Naive thymus-derived CD4-positive, alpha-beta T cell (primary cell): Measurements from ENCODE around the gene ZNF563. TPM values are rescaled to one million over a fixed set of nuclear protein-coding genes. Genes with fewer than 3 reads are reported as not detected.

ENCODE experiments used
- ATAC-seq: fragments of 150-1000 bp; cut with Tn5 transposase; 2 replicates; pipeline ENCODE4 v1.10.0; 2021; ENCODE audit warnings: mild to moderate bottlenecking, moderate library complexity
- CTCF ChIA-PET: fragments of 350-600 bp; sonication (Branson Sonifier 250); formaldehyde crosslinking; loops from one replicate; lab custom pipeline; 2021; ENCODE audit warnings: antibody characterized with exemption; lab: Charles Lee
- POLR2A ChIA-PET: fragments of 350-600 bp; sonication (Branson Sonifier 250); formaldehyde crosslinking; loops from one replicate; lab custom pipeline; 2021; ENCODE audit warnings: antibody characterized with exemption, inconsistent platforms; lab: Charles Lee
- DNase-seq, 9 donors: peaks; one replicate each; pipeline versions ENCODE4 v3.0.0 to v3.0.0-alpha.2; 2020 to 2022; ENCODE audit warnings: mixed read lengths in 1 of 9
- H3K27ac ChIP-seq: one replicate; pipeline ENCODE4 v1.7.0; 2013; ENCODE audit warnings: mild to moderate bottlenecking, low read depth, low read length, moderate library complexity
- H3K27me3 ChIP-seq, 2 donors: one replicate each; pipeline ENCODE4 v1.7.0; 2013; ENCODE audit warnings: low read length in 2 of 2, mild to moderate bottlenecking in 2 of 2, moderate library complexity in 2 of 2; ENCODE audit not compliant: control insufficient read depth in 2 of 2, insufficient read depth in 2 of 2
- H3K36me3 ChIP-seq, 3 experiments: 1 replicate in 2 of 3; 2 replicates in 1 of 3; pipeline ENCODE4 v1.7.0; 2013; ENCODE audit warnings: low read length in 3 of 3, mild to moderate bottlenecking in 3 of 3, moderate library complexity in 1 of 3; ENCODE audit not compliant: insufficient read depth in 3 of 3, control insufficient read depth in 2 of 3
- H3K4me1 ChIP-seq, 2 donors: one replicate each; pipeline ENCODE4 v1.7.0; 2013; ENCODE audit warnings: low read length in 2 of 2, mild to moderate bottlenecking in 2 of 2, moderate library complexity in 1 of 2; ENCODE audit not compliant: control insufficient read depth in 2 of 2, insufficient read depth in 2 of 2
- H3K4me3 ChIP-seq: 2 replicates; pipeline ENCODE4 v1.7.0; 2013; ENCODE audit warnings: mild to moderate bottlenecking, low read length
- H3K9me3 ChIP-seq, 3 experiments: 1 replicate in 2 of 3; 2 replicates in 1 of 3; pipeline ENCODE4 v1.7.0; 2013; ENCODE audit warnings: low read length in 3 of 3; ENCODE audit not compliant: control insufficient read depth in 2 of 3
- H3K27ac Mint-ChIP-seq, 9 donors: one replicate each; pipeline ENCODE4 v1.8.0; 2020 to 2022; ENCODE audit warnings: mixed read lengths in 9 of 9, mild to moderate bottlenecking in 8 of 9, moderate library complexity in 5 of 9, inconsistent platforms in 2 of 9
- H3K27me3 Mint-ChIP-seq, 5 donors: one replicate each; pipeline ENCODE4 v1.8.0; 2021 to 2022; ENCODE audit warnings: mixed read lengths in 5 of 5, mild to moderate bottlenecking in 1 of 5
- H3K36me3 Mint-ChIP-seq, 5 donors: one replicate each; pipeline ENCODE4 v1.8.0; 2020 to 2022; ENCODE audit warnings: mixed read lengths in 5 of 5, mild to moderate bottlenecking in 3 of 5, inconsistent platforms in 1 of 5
- H3K4me1 Mint-ChIP-seq, 7 donors: one replicate each; pipeline ENCODE4 v1.8.0; 2020 to 2022; ENCODE audit warnings: mixed read lengths in 7 of 7, mild to moderate bottlenecking in 3 of 7, inconsistent platforms in 1 of 7
- H3K4me3 Mint-ChIP-seq, 10 donors: one replicate each; pipeline ENCODE4 v1.8.0; 2020 to 2022; ENCODE audit warnings: mild to moderate bottlenecking in 10 of 10, mixed read lengths in 10 of 10, moderate library complexity in 6 of 10, inconsistent platforms in 2 of 10
- H3K9me3 Mint-ChIP-seq, 11 donors: one replicate each; pipeline ENCODE4 v1.8.0; 2020 to 2022; ENCODE audit warnings: mixed read lengths in 11 of 11, mild to moderate bottlenecking in 4 of 11, inconsistent platforms in 1 of 11, moderate library complexity in 1 of 11
- intact Hi-C, 2 donors: fragments of 100-400 bp; cut with micrococcal nuclease; formaldehyde crosslinking; loops; one replicate each; pipeline ENCODE4 v1.15.1; 2023
- polyA plus RNA-seq, 2 donors: library from polyadenylated mRNA; unstranded; fragments of 300-500 nt; fragmentation: Illumina TruSeq; gene quantifications; one replicate each; pipeline ENCODE4 v1.2.3, GENCODE V29; 2021
- total RNA-seq, 6 experiments: library from RNA in 5 of 6; stranded (reverse) in 5 of 6; gene quantifications; 1 replicate in 5 of 6; 2 replicates in 1 of 6; pipeline ENCODE4 v1.2.3 and lab custom pipeline; 2021 to 2026

ZNF563 gene
- total and polyA plus RNA-seq, 7 experiments from 2014 or later: 2.8 to 23.2 (median 6.8) TPM

DNA sequence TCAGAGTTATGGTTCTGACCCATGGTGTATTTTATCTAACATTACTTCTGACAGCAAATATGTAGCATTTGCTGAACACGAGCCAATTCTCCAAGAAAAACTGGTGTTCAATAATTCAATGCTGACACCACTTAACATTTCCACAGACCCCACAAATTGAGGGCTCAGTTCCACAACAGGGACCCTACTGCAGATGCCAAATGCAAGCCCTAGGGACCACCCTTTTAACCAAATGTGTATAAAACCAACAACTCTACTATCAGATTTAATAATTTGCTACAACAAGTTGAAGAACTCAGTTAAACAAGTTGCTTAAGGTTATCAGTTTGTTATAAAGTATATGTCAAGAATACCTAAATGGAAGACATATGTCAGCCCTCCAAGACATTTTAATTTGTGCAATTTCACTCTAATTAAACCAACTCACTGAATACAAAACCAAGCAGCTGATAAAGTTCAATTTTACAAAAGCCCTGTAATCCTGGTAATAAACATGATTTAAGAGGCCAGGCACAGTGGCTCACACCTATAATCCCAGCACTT, 45.4 kb downstream of the ZNF563 start:
- peaks cover 25 to 71% (median 46%) of the 10 kb centered on the region in 7 donors for H3K4me1 Mint-ChIP-seq
- peak overlapping the region; percentile 36 to 97 (median 70) for H3K27ac Mint-ChIP-seq
- peaks cover 0 to 67% (median 19%) of the 10 kb centered on the region in 5 donors for H3K36me3 Mint-ChIP-seq
- Histone ChIP-seq H3K27me3 (no peaks in the 10 kb centered on the region), H3K27ac (peak overlapping the region; percentile 16), H3K4me3 (no peak overlapping the region), H3K9me3 (no peaks in the 10 kb centered on the region), H3K36me3 (peaks cover 0 to 9% (median 0%) of the 10 kb centered on the region in 3 experiments), H3K4me1 (peaks cover 21 to 25% of the 10 kb centered on the region in 2 donors)
- DNase-seq (no peak), ATAC-seq (no peak)
- POLR2A ChIA-PET: interaction anchor here (0.6 to 11.1 kb wide), 6 partner anchors 9 to 384 kb away, joined by 3 to 164 read pairs (median 5); partner anchors contain the start of gene ZNF563
- CTCF ChIA-PET: interaction anchor here (0.7 to 1.0 kb wide), 2 partner anchors 114 to 490 kb away, joined by 3 to 4 read pairs; no protein-coding TSS in a partner anchor
- peak overlapping the region in 5 of 10 donors; percentile 6 to 75 (median 48) for H3K4me3 Mint-ChIP-seq
- H3K9me3 Mint-ChIP-seq: peaks cover 0 to 27% (median 0%) of the 10 kb centered on the region in 11 donors
- H3K27me3 Mint-ChIP-seq: no peaks in the 10 kb centered on the region
- intact Hi-C loops: loop anchor here in 1 of 2 donors (5.0 kb wide), 1 partner anchor 46 kb away; no protein-coding TSS in a partner anchor

DNA sequence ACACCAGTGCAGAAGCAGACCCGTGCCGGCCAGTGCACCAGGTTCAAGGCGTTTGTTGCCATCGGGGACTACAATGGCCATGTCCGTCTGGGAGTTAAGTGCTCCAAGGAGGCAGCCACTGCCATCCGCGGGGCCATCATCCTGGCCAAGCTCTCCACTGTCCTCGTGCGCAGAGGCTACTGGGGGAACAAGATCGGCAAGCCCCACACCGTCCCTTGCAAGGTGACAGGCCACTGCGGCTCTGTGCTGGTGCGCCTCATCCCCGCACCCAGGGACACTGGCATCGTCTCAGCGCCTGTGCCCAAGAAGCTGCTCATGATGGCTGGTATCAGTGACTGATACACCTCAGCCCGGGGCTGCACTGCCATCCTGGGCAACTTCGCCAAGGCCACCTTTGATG, 48.8 kb downstream of the ZNF563 start:
- no peaks in the 10 kb centered on the region for H3K27me3 Mint-ChIP-seq
- Histone ChIP-seq H3K4me1 (peaks cover 7 to 20% of the 10 kb centered on the region in 2 donors), H3K27me3 (no peaks in the 10 kb centered on the region), H3K36me3 (peaks cover 0 to 9% (median 0%) of the 10 kb centered on the region in 3 experiments), H3K4me3 (no peak overlapping the region), H3K9me3 (no peaks in the 10 kb centered on the region), H3K27ac (no peak overlapping the region)
- H3K9me3 Mint-ChIP-seq: peaks cover 0 to 37% (median 5%) of the 10 kb centered on the region in 11 donors
- ChIA-PET POLR2A (interaction anchor here (0.6 to 1.5 kb wide), 2 partner anchors 49 to 125 kb away, joined by 3 to 5 read pairs; partner anchors contain the start of gene ZNF563), CTCF (no interaction called here)
- ATAC-seq: no peak
- intact Hi-C loops: loop anchor here in 1 of 2 donors (5.0 kb wide), 1 partner anchor 42 kb away; no protein-coding TSS in a partner anchor
- peaks cover 4 to 74% (median 31%) of the 10 kb centered on the region in 5 donors for H3K36me3 Mint-ChIP-seq
- no peak overlapping the region for H3K4me3 Mint-ChIP-seq
- peaks cover 13 to 75% (median 40%) of the 10 kb centered on the region in 7 donors for H3K4me1 Mint-ChIP-seq
- DNase-seq: no peak
- H3K27ac Mint-ChIP-seq: no peak overlapping the region

DNA sequence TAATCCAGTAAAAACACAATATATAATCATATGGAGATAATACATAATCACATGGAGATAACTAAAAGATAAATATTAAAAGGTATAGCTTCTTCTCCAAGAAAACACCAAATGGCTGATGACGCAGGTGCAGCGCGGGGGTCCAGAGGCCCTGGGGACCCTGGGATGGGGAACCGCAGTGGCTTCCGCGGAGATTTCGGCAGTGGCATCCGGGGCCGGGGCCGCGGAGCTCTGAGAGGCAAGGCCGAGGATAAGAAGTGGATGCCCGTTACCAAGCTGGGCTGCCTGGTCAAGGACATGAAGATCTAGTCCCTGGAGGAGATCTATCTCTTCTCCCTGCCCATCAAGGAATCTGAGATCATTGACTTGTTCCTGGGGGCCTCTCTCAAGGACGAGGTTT, 49.2 kb downstream of the ZNF563 start:
- Mint-ChIP-seq H3K4me3 (no peak overlapping the region), H3K27ac (peak overlapping the region in 1 of 9 donors; percentile 21), H3K9me3 (peaks cover 0 to 36% (median 9%) of the 10 kb centered on the region in 11 donors), H3K4me1 (peaks cover 9 to 75% (median 40%) of the 10 kb centered on the region in 7 donors), H3K27me3 (no peaks in the 10 kb centered on the region), H3K36me3 (peaks cover 4 to 76% (median 32%) of the 10 kb centered on the region in 5 donors)
- Histone ChIP-seq H3K4me1 (peaks cover 6 to 17% of the 10 kb centered on the region in 2 donors), H3K4me3 (no peak overlapping the region), H3K27me3 (no peaks in the 10 kb centered on the region), H3K36me3 (peaks cover 0 to 9% (median 0%) of the 10 kb centered on the region in 3 experiments), H3K9me3 (no peaks in the 10 kb centered on the region), H3K27ac (no peak overlapping the region)
- intact Hi-C loops: no loop called here
- ChIA-PET CTCF (no interaction called here), POLR2A (interaction anchor here (1.1 to 1.5 kb wide), 2 partner anchors 12 to 49 kb away, joined by 3 to 5 read pairs; partner anchors contain the start of gene ZNF563)
- no peak for ATAC-seq
- no peak for DNase-seq

DNA sequence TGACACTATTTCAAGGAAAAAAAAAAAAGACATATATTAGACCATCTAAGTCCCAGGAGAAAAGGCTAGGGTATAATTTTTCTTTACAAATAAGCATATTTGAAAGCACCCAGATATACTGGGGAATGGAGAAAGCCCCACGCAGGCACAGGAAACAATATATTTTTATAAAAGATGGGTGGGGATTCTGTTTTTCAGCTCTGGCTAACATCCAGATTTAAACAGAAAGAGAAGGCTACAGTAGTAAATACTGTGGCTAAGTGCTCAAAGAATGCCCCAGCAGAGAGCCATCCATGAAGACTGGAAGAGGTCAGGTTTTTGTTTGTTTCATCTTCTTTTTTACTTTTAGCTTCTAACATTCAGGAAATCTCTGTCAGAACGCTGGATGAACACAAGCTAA, 54.7 kb downstream of the ZNF563 start:
- peak overlapping the region in 6 of 9 donors; percentile 79 to 91 (median 84) for H3K27ac Mint-ChIP-seq
- Histone ChIP-seq H3K27me3 (no peaks in the 10 kb centered on the region), H3K27ac (no peak overlapping the region), H3K9me3 (peaks cover 2 to 34% (median 19%) of the 10 kb centered on the region in 3 experiments), H3K4me1 (peaks cover 0 to 8% of the 10 kb centered on the region in 2 donors), H3K4me3 (no peak overlapping the region), H3K36me3 (peaks cover 3 to 43% (median 14%) of the 10 kb centered on the region in 3 experiments)
- no peak for ATAC-seq
- POLR2A ChIA-PET: interaction anchor here (0.9 to 3.0 kb wide), 4 partner anchors 11 to 86 kb away, joined by 4 to 30 read pairs (median 10); partner anchors contain the start of genes ZNF44, ZNF442 and ZNF563
- CTCF ChIA-PET: interaction anchor here (1.2 kb wide), 1 partner anchor 12 kb away, joined by 6 read pairs; no protein-coding TSS in a partner anchor
- peak in 1 of 9 donors; percentile 31 for DNase-seq
- peaks cover 33 to 83% (median 69%) of the 10 kb centered on the region in 5 donors for H3K36me3 Mint-ChIP-seq
- H3K4me3 Mint-ChIP-seq: peak overlapping the region in 7 of 10 donors; percentile 16 to 80 (median 55)
- H3K4me1 Mint-ChIP-seq: peaks cover 0 to 63% (median 41%) of the 10 kb centered on the region in 7 donors
- H3K9me3 Mint-ChIP-seq: peaks cover 9 to 81% (median 46%) of the 10 kb centered on the region in 11 donors
- intact Hi-C loops: loop anchor here in 1 of 2 donors (2.0 kb wide), 1 partner anchor 14 kb away; no protein-coding TSS in a partner anchor
- no peaks in the 10 kb centered on the region for H3K27me3 Mint-ChIP-seq

DNA sequence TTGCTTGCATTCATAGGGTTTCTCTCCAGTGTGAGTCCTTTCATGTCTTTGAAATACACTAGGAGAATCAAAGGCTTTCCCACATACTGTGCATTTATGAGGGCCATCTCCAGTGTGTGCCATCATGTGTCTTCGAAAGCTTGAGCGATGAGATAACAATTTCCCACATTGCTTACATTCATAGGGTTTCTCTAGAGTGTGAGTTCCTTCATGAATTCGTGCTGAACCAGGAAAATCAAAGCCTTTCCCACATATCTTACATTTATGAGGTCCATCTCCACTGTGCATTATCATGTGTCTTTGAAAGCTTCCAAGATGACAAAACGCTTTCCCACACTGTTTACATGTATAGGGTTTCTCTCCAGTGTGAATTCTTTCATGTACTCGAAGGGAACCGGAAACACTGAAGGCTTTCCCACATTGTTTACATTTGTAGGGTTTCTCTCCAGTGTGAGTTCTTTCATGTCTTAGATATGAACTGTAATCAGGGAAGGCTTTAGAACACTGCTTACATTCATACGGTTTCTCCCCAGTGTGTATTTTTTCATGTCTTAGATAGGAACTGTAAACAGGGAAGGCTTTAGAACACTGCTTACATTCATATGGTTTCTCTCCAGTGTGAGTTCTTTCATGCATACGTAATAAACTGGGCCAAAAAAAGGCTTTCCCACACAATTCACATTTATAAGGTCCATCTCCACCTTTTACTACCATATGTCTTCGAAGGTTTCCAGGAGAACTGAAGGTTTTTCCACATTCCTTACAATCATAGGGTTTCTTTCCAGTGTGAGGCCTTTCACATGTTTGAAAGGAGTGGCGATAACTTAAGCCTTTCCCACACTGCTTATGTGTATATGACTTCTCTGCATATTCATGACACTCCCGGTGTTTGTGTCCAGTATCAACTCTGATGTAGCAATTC, 60.2 kb downstream of the ZNF563 start:
- intact Hi-C loops: no loop called here

DNA sequence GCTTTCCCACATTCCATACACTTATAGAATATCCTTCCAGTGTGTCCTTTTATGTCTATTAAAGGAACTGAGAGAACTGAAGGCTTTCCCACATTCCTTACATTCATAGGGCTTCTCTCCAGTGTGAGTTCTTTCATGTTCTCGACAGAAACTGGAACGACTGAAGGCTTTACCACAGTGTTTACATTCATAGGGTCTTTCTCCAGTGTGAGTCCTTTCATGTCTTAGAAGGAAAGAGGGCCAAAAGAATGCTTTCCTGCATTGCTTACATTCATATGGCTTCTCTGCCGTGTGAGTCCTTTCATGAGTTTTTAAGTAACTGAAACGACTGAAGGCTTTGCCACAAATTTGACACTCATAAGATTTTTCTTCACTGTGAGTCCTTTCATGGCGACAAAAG, 61.0 kb downstream of the ZNF563 start:
- H3K27ac Mint-ChIP-seq: no peak overlapping the region
- H3K4me3 ChIP-seq: peak overlapping the region; percentile 5
- no peaks in the 10 kb centered on the region for H3K4me1 ChIP-seq
- H3K4me1 Mint-ChIP-seq: peaks cover 0 to 11% (median 7%) of the 10 kb centered on the region in 7 donors
- CTCF ChIA-PET: no interaction called here
- no peaks in the 10 kb centered on the region for H3K27me3 Mint-ChIP-seq
- DNase-seq: no peak
- H3K4me3 Mint-ChIP-seq: no peak overlapping the region
- H3K9me3 ChIP-seq: peaks cover 15 to 83% (median 59%) of the 10 kb centered on the region in 3 experiments
- H3K27me3 ChIP-seq: no peaks in the 10 kb centered on the region
- POLR2A ChIA-PET: no interaction called here
- H3K9me3 Mint-ChIP-seq: peaks cover 20 to 98% (median 76%) of the 10 kb centered on the region in 11 donors
- no peak overlapping the region for H3K27ac ChIP-seq
- peaks cover 19 to 63% (median 28%) of the 10 kb centered on the region in 3 experiments for H3K36me3 ChIP-seq
- peaks cover 50 to 83% (median 76%) of the 10 kb centered on the region in 5 donors for H3K36me3 Mint-ChIP-seq
- ATAC-seq: no peak
- intact Hi-C loops: no loop called here

More for the DNA sequence above, 60.2 kb downstream of the ZNF563 start:
- Histone ChIP-seq H3K27ac (no peak overlapping the region), H3K4me1 (no peaks in the 10 kb centered on the region), H3K4me3 (peak overlapping the region; percentile 4), H3K27me3 (no peaks in the 10 kb centered on the region), H3K36me3 (peaks cover 19 to 71% (median 28%) of the 10 kb centered on the region in 3 experiments), H3K9me3 (peaks cover 15 to 84% (median 58%) of the 10 kb centered on the region in 3 experiments)
- ATAC-seq (no peak), DNase-seq (no peak)
- Mint-ChIP-seq H3K27ac (peak overlapping the region in 1 of 9 donors; percentile 15), H3K4me1 (peaks cover 0 to 18% (median 11%) of the 10 kb centered on the region in 7 donors), H3K9me3 (peaks cover 24 to 98% (median 76%) of the 10 kb centered on the region in 11 donors), H3K36me3 (peaks cover 56 to 85% (median 81%) of the 10 kb centered on the region in 5 donors), H3K4me3 (peak overlapping the region in 2 of 10 donors; percentile 7 to 15), H3K27me3 (no peaks in the 10 kb centered on the region)
- POLR2A ChIA-PET: interaction anchor here (1.4 kb wide), 1 partner anchor 58 kb away, joined by 5 read pairs; no protein-coding TSS in a partner anchor
- CTCF ChIA-PET: no interaction called here
